ENCODE data around the gene IL20RA.

IL20RA gene

GRCh38 chr6:136971609-136972008 is 73.2 kb downstream of the IL20RA start:
- DNase-seq (ENCODE audit: extremely low read depth, low read depth), result no peak
- TF ChIP-seq, protein P1, sequence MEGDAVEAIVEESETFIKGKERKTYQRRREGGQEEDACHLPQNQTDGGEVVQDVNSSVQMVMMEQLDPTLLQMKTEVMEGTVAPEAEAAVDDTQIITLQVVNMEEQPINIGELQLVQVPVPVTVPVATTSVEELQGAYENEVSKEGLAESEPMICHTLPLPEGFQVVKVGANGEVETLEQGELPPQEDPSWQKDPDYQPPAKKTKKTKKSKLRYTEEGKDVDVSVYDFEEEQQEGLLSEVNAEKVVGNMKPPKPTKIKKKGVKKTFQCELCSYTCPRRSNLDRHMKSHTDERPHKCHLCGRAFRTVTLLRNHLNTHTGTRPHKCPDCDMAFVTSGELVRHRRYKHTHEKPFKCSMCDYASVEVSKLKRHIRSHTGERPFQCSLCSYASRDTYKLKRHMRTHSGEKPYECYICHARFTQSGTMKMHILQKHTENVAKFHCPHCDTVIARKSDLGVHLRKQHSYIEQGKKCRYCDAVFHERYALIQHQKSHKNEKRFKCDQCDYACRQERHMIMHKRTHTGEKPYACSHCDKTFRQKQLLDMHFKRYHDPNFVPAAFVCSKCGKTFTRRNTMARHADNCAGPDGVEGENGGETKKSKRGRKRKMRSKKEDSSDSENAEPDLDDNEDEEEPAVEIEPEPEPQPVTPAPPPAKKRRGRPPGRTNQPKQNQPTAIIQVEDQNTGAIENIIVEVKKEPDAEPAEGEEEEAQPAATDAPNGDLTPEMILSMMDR (IDR thresholded peaks at IDR 0.05; ENCODE audit: low read depth, low read length), result no peak

- no peak for DNase-seq (ENCODE audit: extremely low read depth, low read depth)
Measured at GRCh38 chr6:136969930-136970329, 74.8 kb downstream of the IL20RA start.

DNA sequence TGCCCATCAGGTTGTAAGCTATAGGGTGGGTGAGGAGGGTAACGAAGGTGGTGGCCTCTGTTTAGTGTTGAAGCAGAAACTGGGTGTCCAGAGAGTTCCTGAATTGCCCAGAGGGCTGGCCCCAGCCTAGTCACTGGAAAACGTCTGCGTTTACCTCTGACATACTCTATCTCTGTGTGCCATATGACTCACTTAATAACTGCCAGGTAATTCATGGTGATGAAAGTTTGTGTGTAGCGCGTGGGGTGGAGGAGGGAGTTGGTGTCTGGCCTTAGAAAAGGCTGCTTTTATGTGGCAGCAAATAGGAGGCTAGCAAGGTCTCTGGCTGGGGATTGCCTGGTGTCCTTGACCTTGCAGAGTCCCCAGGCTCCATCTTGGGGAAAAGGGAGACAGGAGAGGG is 75.3 kb downstream of the IL20RA start:
- DNase-seq (ENCODE audit: extremely low read depth, low read depth), result no peak
- TF ChIP-seq, protein P1 (IDR thresholded peaks at IDR 0.05; ENCODE audit: low read depth, low read length), result no peak

More at GRCh38 chr6:136969930-136970329, 74.8 kb downstream of the IL20RA start:
- TF ChIP-seq, protein P1 (IDR thresholded peaks at IDR 0.05; ENCODE audit: low read depth, low read length), result no peak

GRCh38 chr6:136968837-136969236 is 75.9 kb downstream of the IL20RA start:
- TF ChIP-seq, protein P1 (IDR thresholded peaks at IDR 0.05; ENCODE audit: low read depth, low read length), result no peak
- no peak for DNase-seq (ENCODE audit: extremely low read depth, low read depth)

- peak; percentile 16 for DNase-seq (ENCODE audit: extremely low read depth, low read depth)
- TF ChIP-seq, protein P1 (IDR thresholded peaks at IDR 0.05; ENCODE audit: low read depth, low read length), result peak; percentile 60
Measured at GRCh38 chr6:136967876-136968752, 76.7 kb downstream of the IL20RA start.

DNA sequence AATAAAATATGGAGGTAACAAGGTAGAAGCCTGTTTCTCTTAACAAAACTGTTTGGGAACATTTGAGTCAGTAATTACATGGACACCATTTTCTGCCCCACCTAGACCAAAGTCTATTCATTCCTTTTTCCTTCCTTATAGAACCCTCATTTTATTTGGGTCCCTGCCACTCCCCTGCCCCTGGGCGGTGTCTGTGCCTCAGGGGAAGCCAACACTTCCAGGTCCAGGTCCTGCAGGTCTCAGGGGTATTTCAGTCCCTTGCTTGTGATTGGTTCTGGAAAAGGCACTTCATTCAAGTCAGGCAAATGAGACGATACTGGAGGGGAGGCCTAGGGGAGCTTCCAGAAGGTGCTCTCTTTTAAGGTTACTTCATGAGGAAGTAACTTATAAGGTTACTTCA is 80.4 kb downstream of the IL20RA start:
- DNase-seq (ENCODE audit: extremely low read depth, low read depth), result no peak
- TF ChIP-seq, protein P1 (IDR thresholded peaks at IDR 0.05; ENCODE audit: low read depth, low read length), result no peak

DNA sequence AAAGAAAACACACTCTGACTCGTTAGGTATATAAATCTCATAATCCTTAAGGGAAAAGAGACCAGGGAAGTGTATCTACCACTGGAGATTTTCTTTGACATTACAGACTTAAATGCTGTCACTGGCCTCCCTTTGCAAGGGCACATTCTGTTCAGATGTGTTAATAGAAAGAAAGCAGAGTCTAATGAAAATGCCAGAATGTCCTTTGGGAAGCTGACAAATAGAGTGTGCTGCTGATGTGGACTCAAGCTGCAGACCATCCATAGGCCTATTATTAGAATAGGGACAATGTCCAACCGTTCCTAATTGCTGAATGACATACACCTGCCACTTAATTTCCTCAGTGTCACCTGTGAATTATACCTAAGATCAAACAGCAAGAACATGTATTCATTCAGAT is 81.5 kb downstream of the IL20RA start:
- DNase-seq (ENCODE audit: extremely low read depth, low read depth), result no peak
- TF ChIP-seq, protein P1 (IDR thresholded peaks at IDR 0.05; ENCODE audit: low read depth, low read length), result no peak

All from AG09319 (cell line).